Posterior vena cava (tissue), 2 donors: ENCODE measurements around the gene ITGB3BP. TPM values are rescaled to one million over a fixed set of nuclear protein-coding genes. Genes with fewer than 3 reads are reported as not detected.
"Not testable (repeated sequence)": the region's sequence is repeated elsewhere in the genome, so short reads cannot be mapped to it uniquely, and the experiment has no call there.

Experiments used
- DNase-seq: peaks from one replicate; pipeline ENCODE4 v3.0.0-alpha.2; 2020; ENCODE audit warnings: low spot score
- intact Hi-C, 2 donors: fragments of 100-400 bp; cut with DNase I; formaldehyde crosslinking; loops; one replicate each; pipeline versions ENCODE4 v1.14.1 to v1.14.2; 2022 to 2023
- total RNA-seq, 2 donors: library from RNA; stranded (reverse); fragmentation: NEBNext Ultra II Directional; extraction: Animal tissue kit (Norgen Biotek cat#: 25700); gene quantifications; one replicate each; pipeline ENCODE4 v1.2.1, GENCODE V29; 2021
- donor health status: DM: yes; HTN: yes; CAD: no.
- donor health status: DM: yes; HTN: yes; CAD: no.

Gene ITGB3BP
- total RNA-seq, 2 donors from 2014 or later = 13.5 to 19.5 TPM

DNA sequence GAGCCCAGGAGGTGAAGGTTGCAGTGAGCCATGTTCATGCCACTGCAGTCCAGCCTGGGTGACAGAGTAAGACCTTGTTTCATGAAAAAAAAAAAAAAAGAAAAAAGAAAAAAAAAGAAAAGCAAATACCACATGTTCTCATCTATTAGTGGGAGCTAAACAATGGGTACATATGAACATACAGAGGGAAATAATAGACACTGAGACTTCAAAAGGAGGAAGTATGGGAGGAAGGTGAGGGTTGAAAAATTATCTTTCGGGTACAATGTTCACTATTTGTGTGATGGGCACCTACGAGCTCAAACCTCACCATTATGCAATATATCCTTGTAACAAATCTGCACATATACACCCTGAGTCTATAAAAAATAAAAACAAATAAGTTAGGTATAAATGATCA, 6.4 kb downstream of the ITGB3BP start:
- DNase-seq = no peak
- intact Hi-C loops = no loop called here

DNA sequence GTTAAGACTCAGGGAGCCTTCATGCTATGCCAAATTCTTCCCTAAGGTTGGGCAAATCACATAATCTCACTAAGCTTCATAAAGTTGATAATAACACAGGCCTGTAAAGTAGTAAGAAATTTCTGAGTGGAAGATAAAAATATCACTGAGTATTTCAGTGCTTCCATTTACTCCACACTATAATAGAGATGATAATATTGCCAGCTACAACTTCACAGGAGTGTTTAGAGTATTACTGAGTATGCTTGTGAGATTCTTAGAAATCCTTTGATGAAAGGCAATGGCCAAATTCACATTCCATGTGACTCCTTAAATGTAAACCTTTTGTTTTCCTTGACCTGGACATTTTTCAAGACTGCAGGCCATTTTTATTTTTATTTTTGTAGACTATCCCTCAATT, 10.4 kb downstream of the ITGB3BP start:
- DNase-seq = no peak
- intact Hi-C loops = no loop called here

DNA sequence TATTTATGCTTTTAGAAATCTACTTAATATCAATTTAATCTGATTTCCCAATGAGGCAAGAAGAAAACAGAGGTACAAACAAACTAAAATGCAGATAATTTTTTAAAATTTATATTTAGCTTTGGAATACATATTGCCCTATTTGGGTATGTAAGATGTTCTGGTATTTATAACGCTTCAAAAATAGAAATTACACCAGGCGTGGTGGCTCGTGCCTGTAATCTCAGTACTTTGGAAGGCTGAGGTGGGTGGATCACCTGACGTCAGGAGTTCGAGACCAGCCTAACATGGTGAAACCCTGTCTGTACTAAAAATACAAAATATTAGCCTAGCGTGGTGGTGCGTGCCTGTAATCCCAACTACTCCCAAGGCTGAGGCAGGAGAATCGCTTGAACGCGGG, 13.3 kb downstream of the ITGB3BP start:
- intact Hi-C loops = no loop called here
- no peak for DNase-seq

DNA sequence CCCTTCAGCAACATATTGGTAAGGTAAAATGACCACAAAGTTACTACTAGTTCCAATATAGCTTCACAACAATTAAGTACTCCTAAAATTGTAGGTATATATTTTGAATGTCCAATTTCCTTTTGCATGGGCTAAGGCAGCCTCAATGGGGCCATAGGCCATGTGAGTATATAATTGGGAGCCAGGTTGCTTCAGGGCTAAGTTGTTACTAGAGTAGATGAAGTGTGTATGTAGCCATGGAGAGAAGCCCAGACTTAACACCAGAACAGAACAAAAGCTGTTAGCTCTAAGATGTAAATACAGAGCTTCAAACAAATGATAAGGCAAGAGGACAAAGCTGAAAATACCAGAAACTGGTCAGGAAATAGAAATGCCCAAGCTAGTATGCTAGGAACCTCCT, 16.2 kb downstream of the ITGB3BP start:
- intact Hi-C loops = no loop called here
- DNase-seq = no peak

DNA sequence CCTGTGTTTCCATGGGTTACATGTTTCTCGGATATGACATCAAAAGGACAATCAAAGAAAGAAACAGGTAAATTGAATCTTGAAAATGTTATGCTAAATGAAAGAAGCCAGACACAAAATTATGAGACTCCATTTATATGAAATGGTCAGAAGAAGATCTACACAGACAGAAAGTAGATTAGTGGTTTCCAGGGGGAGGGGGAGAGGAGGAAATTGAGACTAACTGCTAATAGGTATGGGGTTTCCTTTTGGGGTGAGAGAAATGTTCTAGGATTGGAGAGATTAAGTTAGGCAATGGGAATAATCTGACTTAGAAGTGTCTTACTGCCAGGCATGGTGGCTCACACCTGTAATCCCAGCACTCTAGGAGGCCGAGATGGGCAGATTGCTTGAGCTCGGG, 21.8 kb downstream of the ITGB3BP start:
- intact Hi-C loops = no loop called here
- no peak for DNase-seq

DNA sequence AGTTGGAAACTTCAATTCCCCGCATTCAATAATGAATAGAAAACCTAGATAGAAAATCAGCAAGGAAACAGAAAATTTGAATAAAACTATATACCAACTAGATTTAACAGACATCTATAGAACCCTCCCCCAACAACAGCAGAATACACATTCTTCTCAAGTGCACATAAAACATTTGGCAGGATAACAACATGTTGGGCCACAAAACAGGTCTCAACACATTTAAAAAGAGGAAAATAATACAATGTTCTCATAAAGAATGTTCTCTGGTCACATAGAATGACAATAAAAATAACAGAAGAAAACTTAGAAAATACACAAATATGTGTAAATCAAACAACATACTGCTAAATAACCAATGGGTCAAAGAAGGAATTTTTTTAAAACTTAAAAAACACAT, 24.9 kb downstream of the ITGB3BP start:
- intact Hi-C loops = no loop called here
- DNase-seq = no peak

DNA sequence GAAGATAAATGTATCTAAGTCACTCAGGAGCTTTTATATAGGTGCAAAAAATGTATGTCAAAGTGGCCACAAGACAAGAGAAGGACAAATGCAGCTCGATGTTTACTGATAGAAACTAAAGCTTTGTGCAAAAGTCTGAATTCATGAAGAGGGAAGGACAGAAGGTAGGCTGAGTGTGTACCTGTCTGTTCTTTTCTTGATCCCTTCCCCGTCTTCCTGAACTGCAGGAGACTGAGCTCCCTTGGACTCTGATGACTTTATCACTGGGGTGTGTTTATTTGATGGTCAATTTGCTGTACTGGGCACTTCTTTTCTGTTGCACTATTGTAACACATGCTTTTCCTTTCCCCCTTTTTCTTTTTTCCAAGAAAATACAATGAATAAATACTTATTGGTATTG, 25.4 kb downstream of the ITGB3BP start:
- intact Hi-C loops = no loop called here

DNA sequence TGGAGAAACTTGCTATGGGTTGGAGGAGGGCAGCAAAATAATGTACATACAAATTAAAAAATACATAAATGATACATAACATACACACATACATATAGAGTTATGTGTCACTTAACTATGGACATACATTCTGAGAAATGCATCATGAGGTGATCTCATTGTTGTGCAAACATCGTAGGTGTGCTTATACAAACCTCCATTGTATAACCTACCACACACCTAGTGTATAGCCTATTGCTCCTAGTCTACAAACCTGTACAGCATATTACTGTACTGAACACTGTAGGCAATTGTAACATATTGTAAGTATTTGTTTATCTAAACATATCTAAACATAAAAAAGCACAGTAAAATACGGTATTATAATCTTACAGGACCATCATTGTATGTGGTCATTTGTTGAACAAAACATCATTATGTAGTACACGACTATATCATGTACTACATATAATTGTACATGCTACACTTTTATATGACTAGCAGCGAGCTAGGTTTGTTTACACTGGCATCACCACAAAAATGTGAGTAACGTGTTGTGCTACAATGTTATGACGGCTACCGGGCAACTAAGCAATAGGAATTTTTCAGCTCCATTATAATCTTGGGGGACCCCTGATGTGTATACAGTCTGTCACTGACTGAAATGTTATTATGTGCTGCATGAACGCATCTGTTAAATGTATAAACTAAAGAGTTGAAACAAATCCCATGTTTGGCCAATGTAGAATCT, 35.5 kb downstream of the ITGB3BP start:
- intact Hi-C loops = no loop called here
- DNase-seq = no peak

More for the DNA sequence above, 25.4 kb downstream of the ITGB3BP start:
- DNase-seq = no peak

DNA sequence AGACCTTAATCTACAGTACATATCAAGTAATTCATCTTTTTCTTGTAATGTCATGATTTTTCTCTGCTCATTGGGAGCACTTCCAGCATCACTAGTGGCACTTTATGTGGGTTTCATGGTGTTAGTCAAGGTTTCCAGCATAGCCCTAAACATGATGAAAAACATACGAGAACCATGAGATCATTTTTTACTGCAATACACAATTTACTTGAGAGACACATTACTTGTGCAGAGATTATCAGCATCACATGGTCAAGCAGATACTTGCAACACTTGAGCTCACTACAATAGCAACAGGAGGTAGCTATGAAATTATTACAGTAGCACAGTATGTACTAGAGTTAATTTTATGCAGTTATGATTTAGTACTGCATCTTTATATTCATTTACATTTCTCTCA, 36.4 kb downstream of the ITGB3BP start:
- DNase-seq = no peak
- intact Hi-C loops = no loop called here

DNA sequence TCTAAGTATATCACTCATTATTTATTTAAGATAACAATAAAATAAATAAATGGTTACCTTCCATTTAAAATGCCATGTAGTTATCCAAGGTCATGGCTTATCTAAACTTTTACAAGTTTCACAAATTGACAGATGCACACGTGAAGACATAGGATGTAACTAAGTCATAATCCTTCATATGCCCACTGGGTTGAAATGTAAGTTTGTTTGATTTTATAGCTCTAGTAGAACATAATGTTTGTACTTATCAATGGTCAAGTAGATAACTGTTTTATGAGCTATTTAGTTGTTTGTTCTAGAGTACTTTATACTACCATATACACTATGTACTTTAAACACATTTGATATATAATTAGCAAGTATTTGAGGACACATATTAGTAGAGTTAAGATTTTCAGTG, 43.0 kb downstream of the ITGB3BP start:
- intact Hi-C loops = no loop called here
- no peak for DNase-seq

DNA sequence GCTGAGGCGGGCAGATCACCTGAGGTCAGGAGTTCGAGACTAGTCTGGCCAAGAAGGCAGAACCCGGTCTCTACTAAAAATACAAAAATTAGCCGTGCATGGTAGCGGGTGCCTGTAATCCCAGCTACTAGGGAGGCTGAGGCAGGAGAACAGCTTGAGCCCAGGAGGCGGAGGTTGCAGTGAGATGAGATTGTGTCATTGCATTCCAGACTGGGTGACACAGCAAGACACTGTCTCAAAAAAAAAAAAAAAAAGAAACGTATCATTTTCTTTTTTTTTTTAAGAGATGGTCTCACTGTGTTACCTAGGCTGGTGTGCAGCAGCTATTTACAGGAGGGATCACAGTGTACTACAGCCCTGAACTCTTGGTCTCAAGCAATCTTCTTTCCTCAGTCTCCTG, 47.3 kb downstream of the ITGB3BP start:
- DNase-seq = no peak
- intact Hi-C loops = no loop called here

DNA sequence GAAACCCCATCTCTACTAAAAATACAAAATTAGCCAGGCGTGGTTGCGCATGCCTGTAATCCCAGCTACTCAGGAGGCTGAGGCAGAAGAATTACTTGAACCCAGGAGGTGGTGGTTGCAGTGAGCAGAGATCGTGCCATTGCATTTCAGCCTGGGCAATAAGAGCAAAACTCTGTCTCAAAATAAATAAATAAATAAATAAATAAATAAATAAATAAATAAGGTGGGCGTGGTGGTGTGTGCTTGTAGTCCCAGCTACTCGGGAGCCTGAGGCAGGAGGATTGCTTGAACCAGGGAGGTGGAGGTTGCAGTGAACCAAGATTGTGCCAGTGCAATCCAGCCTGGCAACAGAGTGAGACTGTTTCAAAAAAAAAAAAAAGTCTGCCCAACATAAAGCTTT, 54.3 kb downstream of the ITGB3BP start:
- DNase-seq, intact Hi-C loops: not testable (repeated sequence)

DNA sequence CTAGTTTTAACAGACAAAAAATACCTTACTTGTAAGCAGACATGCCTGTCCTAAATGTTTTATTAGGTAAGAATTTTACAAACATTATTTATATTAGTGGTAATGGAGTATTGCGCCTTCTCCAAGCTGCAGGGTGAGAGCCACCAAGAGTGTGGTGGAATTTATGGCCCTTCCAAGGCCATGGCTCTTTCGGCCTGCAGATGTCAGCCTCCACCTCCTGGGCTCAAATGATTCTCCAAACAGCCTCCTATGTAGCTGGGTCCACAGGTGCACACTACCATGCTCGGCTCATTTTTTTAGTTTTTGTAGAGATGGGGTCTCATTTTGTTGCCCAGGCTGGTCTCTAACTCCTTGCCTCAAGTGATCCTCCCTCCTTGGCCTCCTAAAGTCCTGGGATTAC, 56.3 kb downstream of the ITGB3BP start:
- intact Hi-C loops = no loop called here
- DNase-seq = no peak

DNA sequence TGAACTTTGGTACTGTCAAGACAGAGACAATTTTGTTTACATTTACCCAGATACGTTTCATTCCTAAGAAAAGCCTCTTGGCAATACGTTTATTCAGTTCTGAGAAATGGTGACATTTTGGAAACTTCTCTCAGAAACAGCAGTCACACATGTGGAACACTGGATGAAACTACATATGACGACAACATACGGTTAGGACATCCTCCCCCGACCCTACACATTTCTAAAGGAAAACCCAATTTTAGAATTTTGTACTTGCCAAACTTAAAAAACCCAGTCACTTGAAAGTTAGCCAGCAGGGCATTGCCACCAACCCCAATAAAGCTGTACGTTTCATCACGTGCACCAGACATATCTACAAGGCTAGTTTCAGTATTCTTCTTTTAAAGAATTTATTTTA, 56.8 kb downstream of the ITGB3BP start:
- DNase-seq = no peak
- intact Hi-C loops = no loop called here

DNA sequence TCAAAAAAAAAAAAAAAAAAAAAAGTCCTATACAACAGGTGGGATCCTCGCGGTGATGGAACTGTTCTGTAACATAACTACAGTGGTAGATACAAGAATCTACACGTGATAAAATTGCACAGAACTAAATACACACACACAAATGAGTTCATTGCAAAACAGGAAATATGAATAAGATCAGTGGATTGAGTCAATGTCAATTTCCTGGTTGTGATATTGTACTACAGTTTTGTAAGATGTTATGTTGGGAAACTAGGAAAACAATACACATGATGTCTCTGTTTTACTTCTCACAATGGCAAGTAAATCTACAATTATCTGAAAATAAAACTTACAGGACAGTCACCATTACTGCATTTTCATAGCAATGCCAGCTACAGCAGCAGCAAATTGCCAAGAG, 59.8 kb downstream of the ITGB3BP start:
- intact Hi-C loops = no loop called here
- DNase-seq = no peak

DNA sequence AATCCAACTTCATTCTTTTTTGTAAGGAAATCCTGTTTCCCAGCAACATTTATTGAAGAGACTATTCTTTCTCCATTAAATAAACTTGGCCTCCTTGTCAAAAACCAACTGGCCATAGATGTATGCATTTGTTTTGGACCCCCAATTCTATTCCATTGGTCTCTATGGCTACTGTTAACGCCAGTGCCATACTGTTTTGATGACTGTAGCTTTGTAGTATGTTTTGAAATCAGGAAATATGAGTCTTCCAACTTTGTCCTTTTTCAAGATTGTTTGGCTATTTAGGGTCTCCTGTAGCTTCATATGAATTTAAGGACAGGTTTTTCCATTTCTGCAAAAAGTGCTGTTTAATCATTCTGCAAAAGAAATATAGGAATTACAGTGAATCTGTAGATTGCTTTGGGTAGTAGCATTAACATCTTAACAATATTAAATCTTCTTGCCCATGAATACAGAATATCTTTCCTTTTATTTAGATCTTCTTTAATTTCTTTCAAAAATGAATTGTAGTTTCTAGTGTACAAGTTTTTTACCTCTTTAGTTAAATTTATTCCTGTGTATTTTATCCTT, 61.3 kb downstream of the ITGB3BP start:
- no peak for DNase-seq
- intact Hi-C loops = no loop called here

DNA sequence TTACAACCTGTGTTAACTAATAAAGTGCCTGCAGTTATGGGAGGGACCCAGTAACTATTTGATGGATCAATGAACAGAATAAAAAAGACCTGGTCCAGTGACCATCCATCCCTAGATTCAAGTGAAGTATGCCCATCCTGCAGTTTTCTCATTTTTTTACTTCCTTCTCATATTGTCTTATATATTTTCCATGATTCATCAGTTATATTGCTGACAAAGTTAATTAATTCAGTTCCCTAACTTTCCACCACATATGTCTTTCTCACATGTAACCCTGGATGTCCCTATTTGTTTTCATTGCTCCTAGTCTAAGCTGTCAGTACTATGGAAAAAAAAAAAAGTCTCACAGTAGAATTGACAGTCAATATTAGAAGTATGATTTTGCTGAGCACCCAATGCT, 64.3 kb downstream of the ITGB3BP start:
- intact Hi-C loops = no loop called here
- DNase-seq = no peak

DNA sequence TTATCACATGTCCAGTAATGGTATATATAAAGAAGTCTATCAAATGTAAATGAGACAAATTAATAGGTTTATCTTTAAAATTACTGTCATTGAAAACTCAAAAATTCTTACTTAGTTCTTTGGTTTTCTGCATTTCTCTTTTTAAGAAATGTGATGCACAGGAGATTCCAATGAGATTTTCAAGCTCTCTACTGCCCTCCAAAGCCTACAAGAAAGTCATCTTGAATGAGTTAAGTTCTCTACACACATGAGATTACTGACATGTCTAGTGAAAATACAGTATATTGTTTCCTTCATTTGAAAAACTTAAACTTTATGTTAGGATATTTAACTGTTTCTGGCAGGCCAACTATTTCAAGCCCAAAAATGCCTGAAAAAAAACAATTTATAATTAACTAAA, 68.8 kb downstream of the ITGB3BP start:
- intact Hi-C loops = no loop called here
- no peak for DNase-seq

DNA sequence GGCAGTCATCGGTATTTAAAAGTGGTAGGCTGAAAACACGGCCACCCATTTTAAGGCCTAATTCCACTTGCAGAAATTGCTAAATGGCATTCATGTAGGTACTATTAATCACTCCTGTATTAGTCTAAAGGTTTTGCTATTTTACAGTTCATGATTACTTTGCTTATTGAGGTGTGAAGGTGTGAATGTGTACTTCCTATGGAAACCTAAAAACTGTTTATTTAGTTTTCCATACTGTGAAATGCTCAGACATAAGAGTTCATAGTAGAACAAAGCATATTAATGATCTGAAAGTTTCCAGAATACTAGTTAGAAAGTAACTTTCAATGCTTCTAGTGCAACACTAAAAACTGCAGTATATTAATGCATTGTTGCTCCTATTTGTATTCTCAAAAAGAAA, 69.8 kb downstream of the ITGB3BP start:
- no peak for DNase-seq
- intact Hi-C loops = no loop called here

DNA sequence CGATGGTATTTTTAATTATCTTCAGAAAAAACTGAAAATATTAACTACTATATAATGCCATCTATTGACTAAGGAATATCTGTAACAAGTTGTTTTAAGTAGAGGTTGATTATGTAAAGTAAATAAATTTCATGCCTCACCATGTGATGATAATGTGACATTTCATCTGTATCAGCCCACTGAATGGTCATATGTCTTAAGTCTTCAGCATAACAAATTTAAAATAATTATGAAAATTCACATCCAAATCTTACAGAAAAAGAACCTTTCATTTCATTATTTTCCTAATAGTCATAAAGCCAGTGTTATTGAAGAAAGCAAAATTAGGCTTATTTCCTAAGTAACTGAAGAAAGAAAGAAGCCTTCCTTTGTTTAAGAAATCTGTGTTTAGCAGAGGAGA, 72.6 kb downstream of the ITGB3BP start:
- intact Hi-C loops = no loop called here
- DNase-seq = no peak

DNA sequence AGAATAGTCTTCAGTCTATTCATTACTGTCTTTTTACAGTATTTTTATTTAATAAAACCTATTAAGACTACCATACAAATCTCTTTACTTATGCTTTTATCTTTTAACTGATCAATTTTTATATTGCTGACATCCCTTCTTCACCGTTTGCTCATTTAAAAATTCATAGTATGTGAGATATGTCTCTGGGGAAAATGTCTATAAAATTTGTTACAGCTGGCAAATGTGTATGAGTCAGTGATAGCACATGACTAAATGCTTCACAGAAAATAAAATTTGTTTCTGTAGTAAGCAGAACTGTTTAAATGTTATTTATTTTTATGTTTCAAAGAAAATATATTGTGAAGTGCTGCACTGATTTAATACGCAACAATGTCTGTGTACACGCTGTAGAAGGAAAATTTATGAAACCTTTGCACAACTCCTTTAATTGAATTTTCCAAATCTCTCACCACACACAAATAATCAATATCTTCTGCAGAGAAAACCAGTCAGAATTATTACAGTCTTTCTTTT, 74.2 kb downstream of the ITGB3BP start:
- DNase-seq = no peak
- intact Hi-C loops = no loop called here

DNA sequence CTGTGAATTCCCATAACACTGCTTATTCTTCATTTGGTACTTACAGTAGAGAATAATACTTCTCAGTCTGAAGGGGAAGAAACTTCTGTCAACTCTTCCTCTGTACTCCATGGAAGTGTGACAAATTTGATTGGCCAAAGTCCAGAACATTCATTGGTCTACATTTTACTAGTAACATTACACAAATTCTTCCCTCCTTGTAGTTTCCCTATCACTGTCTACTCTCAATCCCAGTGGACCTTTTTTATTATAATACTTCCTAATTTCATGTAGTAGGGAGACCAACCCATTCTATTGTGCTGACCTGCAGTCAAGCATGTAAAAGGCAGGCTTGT, 80.9 kb downstream of the ITGB3BP start:
- DNase-seq = no peak
- intact Hi-C loops = no loop called here
